ENCODE data around the gene ICOS. TPM values are rescaled to one million over a fixed set of nuclear protein-coding genes. Genes with fewer than 3 reads are reported as not detected.

ICOS gene
- total and polyA plus RNA-seq, 2 of the 8 experiments (the other 6 are each of a cell fraction or from before 2014, with no cell fraction given): not detected

GRCh38 chr2:203992509-203992908 lies 55.9 kb downstream of the ICOS start:
- H3K4ac ChIP-seq (replicated peaks; ENCODE audit: insufficient read length, low read depth, low read length): no peak overlapping the region
- no peaks in the 10 kb centered on the region for H4K20me1 ChIP-seq (replicated peaks in 1 of 2; ENCODE audit: control insufficient read depth in 1 of 2, insufficient read depth in 2 of 2, low read length in 2 of 2)
- no peaks in the 10 kb centered on the region for H3K4me1 ChIP-seq (replicated peaks in 1 of 4; ENCODE audit: control insufficient read depth in 3 of 4, insufficient read depth in 4 of 4, low read length in 3 of 4)
- no peak overlapping the region for H4K5ac ChIP-seq (ENCODE audit: insufficient read length, low read depth, low read length)
- H3K9me3 ChIP-seq (ENCODE audit: insufficient read depth in 2 of 2, low read depth in 1 of 2, low read length in 1 of 2): no peaks in the 10 kb centered on the region
- CTCF ChIA-PET (ENCODE audit: partially characterized antibody): no interaction called here
- H4K8ac ChIP-seq (ENCODE audit: extremely low read depth, insufficient read depth, low read length): no peak overlapping the region
- H3K27me3 ChIP-seq (replicated peaks in 1 of 4; ENCODE audit: control insufficient read depth in 3 of 4, extremely low read depth in 1 of 4, insufficient read depth in 3 of 4, low read length in 3 of 4): no peaks in the 10 kb centered on the region
- H3K4me3 ChIP-seq (ENCODE audit: extremely low read depth in 1 of 4, insufficient read depth in 2 of 4, low read depth in 3 of 4, low read length in 4 of 4): no peak overlapping the region
- H2BK120ac ChIP-seq (replicated peaks; ENCODE audit: low read depth, low read length): no peak overlapping the region
- no peak overlapping the region for H2BK20ac ChIP-seq (ENCODE audit: low read length)
- no peak overlapping the region for H3K14ac ChIP-seq (ENCODE audit: insufficient read length)
- H2AK5ac ChIP-seq (ENCODE audit: low read depth, low read length): no peak overlapping the region
- H3K18ac ChIP-seq (ENCODE audit: extremely low read depth, low read length): no peak overlapping the region
- 87% methylated on average over 1 of the region's 1 CpG; no CpG with 5 or more reads in 1 of the 2 experiments for WGBS, 2 experiments (ENCODE audit: extremely low coverage in 1 of 2, insufficient coverage in 1 of 2, insufficient read length in 1 of 2, insufficient replicate concordance in 2 of 2, low coverage in 1 of 2, low lambda C conversion rate in 2 of 2, missing lambda C conversion rate in 1 of 2)
- POLR2A ChIA-PET (ENCODE audit: partially characterized antibody): no interaction called here
- no peak overlapping the region for H3K4me2 ChIP-seq (ENCODE audit: insufficient read depth in 1 of 2, low read depth in 2 of 2, low read length in 2 of 2)
- no peak overlapping the region for H3K9ac ChIP-seq (replicated peaks in 1 of 4; ENCODE audit: extremely low read depth in 1 of 4, low read depth in 3 of 4, low read length in 3 of 4)
- no peaks in the 10 kb centered on the region for H3K23me2 ChIP-seq (ENCODE audit: low read depth, low read length)
- H3K79me2 ChIP-seq (ENCODE audit: control insufficient read depth in 1 of 2, insufficient read depth in 2 of 2, low read length in 2 of 2): no peaks in the 10 kb centered on the region
- DNase-seq (ENCODE audit: low read depth in 1 of 2, low spot score in 2 of 2): no peak
- no peak overlapping the region for H4K91ac ChIP-seq (replicated peaks; ENCODE audit: insufficient read length, low read length)
- no peak overlapping the region for H2AFZ ChIP-seq (ENCODE audit: low read length)
- H3K36me3 ChIP-seq (ENCODE audit: control insufficient read depth in 2 of 4, insufficient read depth in 4 of 4, low read length in 3 of 4): no peaks in the 10 kb centered on the region; a peak in 1 of 8 replicates
- H3K23ac ChIP-seq (ENCODE audit: insufficient read length): no peak overlapping the region
- no peak overlapping the region for H2BK15ac ChIP-seq (ENCODE audit: low read length)
- no peak overlapping the region for H3K56ac ChIP-seq (replicated peaks; ENCODE audit: insufficient read length, low read depth, low read length)
- H3K79me1 ChIP-seq (ENCODE audit: low read depth, low read length): no peaks in the 10 kb centered on the region
- no peak for FAIRE-seq
- no peak overlapping the region for H3K27ac ChIP-seq (ENCODE audit: low read depth, low read length)
- no peak overlapping the region for H2BK5ac ChIP-seq (ENCODE audit: low read depth, low read length)
- no peak overlapping the region for H2BK12ac ChIP-seq (ENCODE audit: low read depth, low read length)
- TF ChIP-seq CHD7 (IDR thresholded peaks at IDR 0.05; ENCODE audit: insufficient replicate concordance, low read length): no peak

Data from H1 (cell line).